HG03108 (cell line): ENCODE measurements around the gene PAX6.

Experiments
- ATAC-seq: cut with Tn5 transposase; IDR thresholded peaks from one replicate; pipeline ENCODE4 v1.9.1; 2021; ENCODE audit warnings: moderate library complexity; ENCODE audit not compliant: unreplicated experiment

The PAX6 gene

DNA sequence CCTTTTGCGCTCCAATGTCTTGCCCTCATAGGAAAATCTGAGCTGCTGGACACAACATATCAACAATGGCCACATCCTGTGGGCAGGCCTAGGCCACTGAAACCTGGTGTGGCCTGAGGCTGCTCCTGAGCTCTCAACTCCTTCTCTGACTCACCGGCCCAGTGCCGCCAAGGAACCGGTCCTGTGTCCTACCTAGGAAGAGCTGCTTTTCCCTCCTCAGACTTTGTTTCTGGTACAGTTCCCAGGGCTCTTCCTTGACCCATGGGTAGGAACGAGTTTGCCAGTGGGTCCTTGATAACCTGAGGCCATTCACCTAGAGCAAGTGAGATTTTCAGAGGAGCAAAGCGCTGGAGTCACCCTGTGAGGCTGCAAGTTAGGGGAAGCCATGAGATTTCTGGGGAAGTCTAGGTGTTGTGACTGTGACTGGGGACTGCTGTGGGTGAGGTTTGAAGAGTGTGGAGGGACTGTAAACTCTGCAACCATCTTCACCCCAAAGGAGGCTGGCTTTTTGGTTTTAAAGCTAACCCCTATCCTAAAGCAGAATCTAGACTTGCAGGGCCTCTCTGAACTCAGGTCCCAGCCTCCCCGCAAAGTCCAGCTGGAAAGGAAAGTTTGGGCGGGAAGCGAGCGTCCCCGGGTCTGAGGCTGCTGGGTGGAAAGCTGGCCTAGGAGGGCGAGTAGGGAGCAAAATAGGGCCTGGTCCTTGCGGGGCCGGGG lies 12.0 kb upstream of the PAX6 start:
- no peak for ATAC-seq

DNA sequence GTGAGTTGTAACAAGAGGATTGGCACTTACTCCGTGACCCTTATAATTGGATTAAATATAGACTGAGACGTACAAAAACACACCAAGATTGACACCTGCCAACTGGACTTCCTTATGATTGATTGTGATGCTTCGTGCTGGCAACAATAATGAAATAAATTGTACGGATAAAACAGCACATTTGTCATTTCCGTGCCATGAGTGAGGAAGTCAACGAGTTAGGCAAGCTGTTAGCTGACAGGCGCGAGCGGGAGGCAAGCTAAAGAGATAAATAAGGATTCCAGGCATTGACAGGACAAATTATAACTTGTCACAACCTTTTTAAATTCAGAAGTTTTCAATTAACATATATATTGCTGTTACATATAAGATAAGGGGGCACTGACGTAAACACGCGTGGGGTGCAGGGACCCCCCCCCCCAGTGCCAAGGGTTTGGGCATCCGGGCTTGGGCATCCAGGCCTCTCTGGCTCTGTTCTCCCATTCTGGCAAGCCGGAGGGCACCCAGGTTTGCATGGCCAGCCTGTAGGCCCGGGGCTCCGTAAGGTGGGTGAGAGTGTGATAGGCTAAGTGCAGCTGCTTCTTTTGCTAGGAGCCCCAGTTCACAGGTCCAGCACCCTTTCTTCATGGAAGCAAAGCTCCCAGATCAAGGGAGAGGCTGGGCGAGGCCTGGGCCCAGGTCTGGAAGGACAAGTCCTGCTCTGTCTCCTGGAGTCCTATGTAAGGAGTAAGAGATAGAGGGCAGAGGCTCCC lies 11.2 kb upstream of the PAX6 start:
- no peak for ATAC-seq

DNA sequence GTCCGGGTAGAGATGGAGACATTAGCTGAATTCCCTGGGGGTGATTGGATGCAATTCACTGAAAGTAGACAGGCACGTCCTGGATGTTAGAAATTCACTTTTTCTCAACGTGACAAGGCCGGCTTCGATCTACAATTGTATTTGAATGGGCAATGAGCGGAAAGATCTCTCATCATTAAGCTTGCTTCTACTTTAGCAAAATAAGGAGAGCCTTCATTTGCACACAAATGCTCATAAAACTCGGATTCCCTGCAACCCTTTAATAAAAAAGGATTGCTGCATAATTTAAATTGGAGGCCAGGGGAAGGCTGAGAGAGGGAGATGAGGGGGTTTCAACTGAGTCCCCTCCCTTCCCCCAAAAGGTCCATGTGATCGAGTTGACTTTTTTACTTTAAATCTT lies 10.6 kb upstream of the PAX6 start:
- ATAC-seq: no peak

DNA sequence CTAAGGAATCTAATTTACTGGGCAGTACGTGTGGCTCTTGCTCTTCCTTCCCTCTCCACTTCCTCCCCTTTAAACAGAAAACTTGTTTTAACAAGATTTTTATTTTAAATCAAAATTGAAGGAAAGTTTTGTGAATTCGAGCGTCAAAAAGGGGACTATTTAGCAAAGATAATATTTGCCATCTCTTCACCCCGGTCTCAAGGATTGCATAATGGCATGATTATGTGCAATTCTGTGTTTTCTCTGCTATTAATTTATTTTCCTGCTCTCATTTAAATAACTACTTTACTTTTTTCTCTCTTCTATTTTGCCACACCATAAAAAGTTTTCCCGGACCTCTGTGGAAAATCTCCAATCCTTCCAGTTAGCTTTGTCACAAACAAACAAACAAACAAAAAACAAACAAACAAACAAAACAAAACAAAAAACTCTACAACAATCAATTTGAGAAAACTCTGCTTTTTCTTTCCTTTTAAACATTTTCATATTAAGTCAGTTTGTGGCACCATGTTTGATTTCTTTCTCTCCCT lies 10.2 kb upstream of the PAX6 start:
- no peak for ATAC-seq

DNA sequence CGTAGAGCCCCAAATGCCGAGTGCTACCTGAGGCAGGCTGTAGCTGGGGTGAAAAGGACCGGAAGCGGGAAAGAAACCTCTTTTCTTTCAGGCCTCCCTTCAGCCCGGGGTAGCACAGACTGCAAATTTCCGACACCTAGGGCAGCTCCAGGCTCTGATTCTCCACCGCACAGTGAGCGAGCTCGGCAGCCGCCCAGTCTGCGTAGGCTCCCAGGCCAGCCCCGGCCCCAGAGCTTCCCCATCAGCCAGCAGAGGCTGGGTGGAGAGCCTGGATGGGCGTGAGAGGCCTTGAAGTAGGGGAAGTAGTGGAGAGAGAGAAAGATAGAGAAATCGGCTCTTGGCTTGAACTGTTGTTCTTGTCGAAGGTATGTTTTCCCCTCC lies 9.3 kb upstream of the PAX6 start:
- ATAC-seq: no peak

DNA sequence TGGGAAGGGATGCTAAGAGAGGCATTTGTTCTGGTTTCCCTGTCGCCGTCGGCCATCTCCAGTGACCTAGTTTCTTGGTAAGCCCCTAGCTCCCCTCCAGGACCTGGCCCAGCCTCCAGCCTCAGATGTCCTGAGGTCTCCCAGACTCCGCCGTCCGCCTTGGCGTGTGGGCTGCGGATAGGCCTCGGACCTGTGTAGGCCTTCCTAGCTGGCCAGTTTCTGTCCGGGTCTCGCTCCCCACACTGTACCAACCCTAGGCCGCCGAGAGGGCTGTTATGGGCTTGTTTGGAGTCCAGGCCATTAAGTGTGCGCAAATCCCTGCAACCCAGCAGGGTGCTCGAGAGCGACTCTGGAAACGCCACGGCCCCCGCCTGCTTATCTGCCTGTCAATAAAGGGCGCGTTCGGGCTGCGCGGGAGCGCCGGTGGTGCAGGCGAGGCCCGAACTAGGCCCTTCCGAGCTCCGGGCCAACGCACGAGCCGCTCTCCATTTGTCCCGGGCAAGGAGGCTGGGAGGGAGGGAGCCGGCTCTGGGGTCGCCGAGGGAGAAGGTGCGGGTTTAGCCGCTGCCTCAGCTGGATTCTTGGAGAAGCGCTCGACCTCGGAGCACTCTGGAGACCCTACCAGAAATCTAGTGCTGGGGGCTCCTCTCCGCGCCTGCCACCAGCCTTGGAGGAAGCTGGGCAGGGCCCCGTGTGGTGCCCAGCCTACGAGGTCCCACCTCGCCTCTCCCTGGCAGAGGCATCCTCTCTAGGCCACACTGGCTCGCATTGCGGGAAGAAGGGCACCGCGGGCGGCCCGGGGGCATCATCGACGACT lies 8.7 kb upstream of the PAX6 start:
- ATAC-seq: no peak

DNA sequence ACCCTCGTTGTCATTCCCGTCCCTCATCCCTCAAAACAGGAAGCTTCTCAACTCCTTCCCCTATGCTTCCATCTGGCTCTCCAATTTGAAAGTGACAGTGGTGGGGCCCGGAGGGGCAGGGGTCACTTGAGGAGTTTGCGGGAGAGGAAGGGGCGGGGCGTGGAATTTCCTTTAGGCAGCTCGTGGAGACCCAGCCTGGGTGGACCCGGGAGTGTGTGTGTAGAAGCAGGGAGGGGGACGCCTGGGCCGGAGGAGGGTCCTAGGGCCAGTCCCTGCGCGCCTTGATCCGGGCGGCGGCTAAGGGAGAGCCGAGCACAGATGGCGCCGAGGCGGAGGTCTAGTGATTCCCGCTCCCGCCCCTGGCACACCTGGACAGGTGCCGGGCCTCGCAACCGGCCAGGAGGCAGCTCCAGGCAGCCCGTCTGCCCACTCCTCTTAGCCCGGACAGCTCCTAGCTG lies 7.8 kb upstream of the PAX6 start:
- ATAC-seq: no peak

DNA sequence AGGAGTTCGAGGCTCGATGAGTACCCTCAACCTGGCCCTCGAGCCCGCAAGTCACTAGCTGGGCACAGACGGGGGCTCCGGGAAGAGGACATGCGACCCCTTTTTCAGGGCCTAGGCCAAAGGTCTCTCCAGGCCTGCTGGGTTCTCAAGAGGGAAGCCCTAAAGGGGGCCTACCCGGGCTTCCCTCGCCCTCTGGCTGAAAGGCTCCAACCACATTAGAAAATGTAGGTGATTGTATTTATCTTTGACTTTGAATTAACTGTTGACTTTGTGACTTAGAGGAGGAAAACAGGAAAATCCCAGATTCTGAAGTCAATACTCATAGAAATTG lies 7.3 kb upstream of the PAX6 start:
- no peak for ATAC-seq

DNA sequence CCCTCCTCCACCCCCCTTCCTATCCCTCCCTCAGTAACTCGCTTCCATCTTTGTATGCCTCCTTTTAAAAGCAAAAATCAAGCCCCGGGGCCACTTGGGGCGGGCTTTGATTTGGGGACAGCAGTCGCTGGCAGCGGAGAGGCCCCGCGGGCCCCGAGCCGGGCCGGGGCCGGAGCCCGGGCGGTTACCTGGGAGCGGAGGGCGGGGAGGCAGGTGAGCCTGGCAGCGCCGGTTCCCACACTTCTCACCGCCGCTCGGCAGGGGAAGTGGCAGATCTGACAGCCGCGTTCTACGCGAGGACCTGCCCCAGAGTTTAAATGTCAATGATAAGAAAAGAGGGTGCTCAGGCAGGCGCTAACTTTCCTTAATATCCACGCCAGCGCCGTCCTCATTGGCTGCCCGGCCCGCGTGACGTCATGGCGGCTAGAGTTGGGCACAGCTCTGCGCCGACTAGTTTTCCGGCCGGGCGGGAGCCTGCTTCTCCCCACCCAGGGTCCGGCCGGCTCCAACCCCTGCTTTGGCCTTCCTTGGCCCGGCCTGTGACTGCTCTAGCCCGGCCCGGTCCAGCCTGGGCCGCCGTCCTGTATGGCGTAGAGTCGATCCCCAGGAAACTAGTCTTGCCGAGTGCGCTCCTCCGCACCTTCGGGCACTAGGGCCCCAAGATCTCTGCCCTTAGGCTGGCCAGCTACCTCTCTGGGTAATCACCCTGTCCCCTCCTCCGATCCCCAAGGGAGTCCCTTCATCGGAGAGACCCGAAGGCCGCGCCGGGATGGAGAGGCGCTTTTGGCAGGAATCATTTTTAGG lies 6.7 kb upstream of the PAX6 start:
- no peak for ATAC-seq

DNA sequence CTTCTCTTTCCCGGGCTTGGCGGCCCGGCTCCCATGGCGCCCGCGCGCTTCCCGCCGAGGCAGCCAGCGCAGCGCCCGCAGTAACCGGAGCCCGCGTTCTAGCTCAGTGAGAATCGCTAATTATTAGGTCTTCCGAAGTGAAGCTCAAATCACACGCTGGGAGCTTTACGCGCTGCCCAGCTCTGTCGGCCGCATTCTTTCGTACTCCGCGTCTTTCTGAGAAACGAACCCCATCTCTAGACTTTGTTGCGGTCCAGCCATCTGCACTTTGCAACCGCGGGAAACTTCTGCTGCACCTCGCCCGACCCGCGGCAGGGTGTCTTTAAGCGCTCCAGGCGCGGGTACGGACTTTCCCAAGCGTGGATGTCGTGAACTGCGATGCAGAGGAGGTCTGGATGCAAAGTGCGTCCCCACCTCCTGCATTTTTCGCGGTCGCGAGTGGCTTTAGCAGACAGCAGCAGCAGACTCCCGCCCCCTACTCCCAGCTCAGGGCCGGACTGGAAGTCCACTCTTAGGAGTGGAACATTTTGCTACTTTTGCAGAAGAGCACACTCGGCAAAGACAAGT lies 6.0 kb upstream of the PAX6 start:
- ATAC-seq: no peak

DNA sequence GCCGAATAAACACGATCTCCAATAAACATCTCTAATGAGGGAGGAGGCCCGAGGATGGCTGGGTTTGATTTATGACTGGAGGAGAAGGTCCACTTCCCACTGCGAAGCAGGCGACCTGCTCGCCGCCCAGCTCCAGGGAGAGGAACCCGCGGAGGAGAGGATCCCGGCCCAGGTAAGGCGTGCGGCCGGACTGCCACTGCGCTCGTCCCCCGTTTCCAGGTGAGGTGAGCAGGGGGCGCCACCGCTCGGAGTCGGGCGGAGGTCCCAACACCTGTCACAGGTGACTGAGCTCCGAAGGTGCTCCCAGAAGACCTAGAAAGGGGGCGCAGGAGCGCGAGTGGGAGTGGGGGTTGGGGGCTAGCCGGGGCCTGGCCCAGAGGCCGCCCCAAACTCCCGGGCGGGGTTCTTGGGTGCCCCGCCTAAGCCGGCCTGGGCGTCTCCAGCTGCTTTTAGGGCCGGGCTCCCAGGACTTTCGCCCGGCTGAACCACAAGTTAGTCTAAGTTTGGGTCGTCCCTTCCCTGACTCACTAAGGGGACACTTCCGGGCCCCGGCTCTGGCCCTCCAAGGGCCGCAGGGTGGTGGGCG lies 5.4 kb upstream of the PAX6 start:
- no peak for ATAC-seq

DNA sequence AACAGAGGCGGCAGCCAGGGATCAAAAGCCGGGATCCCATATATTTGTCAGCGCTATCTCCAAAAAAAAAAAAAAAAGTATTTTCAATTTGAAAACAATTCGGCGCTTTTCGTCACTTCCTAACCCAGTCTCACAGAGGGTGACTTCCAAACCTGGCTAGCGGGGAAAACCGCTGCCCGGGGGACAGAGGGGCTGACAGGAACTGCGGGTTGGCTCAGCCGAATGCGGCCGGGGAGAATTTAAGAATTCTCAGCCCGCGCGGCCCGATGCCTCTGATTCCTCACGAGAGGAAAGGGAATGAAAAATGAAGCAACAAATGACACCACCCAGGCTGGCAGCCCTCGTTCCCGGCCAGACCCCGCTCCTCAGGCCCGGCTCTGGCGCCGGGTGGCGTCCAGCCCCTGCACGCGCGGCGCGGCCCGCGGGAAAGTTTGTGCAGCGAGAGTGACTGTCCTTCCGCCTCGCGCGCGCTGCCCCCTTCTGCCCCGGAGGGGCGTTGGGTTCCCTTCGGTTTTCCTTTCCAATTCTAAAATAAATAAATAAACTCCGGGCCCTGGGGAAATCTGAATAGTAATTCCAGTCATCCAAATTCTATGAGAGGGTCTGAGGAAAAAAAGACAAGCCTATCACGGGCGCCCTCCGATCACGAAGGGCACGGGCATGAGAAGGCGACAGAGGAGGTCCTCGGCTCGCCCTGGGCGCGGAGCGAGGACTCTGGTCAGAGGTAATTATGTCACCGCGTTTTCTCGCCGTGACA lies 4.8 kb upstream of the PAX6 start:
- no peak for ATAC-seq

DNA sequence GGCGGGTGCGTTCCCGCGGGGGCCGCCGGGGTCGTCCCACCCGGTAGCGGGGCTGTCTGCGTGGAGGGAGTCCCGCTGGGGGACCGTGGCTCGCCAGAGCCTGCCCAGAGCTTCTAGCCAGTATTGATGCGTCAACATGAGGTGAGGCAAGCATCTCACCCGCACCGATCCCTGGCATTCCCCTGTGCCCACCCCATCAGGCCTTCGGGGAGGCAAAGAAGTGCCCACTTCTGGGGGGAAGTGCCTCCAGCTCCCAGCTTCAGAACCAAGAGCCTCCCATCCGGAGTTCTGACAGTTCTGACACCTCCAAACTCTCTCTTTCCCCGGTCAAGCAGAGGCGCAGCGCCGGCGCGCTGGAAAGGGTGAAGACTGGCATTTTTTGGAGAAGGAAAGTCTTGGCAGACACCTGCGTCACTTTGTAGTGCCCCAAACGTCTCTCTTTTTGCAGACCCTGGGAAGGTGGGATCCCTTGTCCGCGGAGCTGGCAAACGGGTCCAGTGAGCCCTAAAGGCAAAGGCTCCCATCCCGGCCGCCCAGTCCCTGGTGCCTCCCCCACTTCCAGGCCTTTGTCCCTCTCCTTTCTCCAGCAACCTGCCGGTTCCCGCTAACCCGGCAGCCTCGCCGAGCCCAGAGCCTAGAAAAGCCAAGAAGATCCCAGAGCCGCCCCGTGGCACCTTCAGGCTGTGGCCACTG lies 3.2 kb upstream of the PAX6 start:
- no peak for ATAC-seq

DNA sequence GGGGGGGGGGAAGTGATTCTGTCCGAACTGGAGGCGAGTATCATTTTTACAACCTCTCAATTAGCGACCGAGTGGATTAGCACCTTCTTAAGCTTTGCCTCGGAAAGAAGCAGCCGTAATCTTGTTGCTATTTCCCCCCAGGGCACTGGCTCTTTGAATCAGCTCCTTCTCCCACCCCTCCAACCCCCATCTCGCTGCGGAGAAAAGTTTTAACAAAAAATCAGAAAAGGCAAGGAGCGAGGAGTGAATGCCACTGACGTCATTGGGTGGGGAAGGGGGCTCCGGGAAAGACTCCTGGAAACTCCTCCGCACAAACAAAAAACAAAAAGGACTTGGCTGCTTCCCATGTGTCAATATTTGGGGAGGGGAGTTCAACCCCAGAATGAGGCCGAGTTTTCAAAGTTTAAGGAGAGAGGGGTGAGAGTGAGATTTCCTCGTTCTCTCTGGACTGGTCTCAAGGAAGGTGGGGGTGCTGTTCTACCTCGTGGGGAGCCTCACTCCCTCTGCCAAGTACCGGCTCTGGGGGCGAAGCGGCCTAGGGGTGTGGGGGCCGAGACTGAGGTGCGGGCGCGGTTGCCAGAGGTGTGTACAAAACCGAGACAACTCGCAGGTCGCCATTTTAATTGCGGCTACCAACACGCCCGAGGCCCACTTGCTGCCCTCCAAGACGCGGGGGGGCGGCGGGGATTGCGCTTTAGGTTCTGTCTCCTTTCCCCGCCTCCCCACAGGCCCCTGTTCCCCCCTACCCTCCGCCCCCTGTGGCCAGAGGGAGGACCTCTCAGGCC lies 2.5 kb upstream of the PAX6 start:
- ATAC-seq: no peak

DNA sequence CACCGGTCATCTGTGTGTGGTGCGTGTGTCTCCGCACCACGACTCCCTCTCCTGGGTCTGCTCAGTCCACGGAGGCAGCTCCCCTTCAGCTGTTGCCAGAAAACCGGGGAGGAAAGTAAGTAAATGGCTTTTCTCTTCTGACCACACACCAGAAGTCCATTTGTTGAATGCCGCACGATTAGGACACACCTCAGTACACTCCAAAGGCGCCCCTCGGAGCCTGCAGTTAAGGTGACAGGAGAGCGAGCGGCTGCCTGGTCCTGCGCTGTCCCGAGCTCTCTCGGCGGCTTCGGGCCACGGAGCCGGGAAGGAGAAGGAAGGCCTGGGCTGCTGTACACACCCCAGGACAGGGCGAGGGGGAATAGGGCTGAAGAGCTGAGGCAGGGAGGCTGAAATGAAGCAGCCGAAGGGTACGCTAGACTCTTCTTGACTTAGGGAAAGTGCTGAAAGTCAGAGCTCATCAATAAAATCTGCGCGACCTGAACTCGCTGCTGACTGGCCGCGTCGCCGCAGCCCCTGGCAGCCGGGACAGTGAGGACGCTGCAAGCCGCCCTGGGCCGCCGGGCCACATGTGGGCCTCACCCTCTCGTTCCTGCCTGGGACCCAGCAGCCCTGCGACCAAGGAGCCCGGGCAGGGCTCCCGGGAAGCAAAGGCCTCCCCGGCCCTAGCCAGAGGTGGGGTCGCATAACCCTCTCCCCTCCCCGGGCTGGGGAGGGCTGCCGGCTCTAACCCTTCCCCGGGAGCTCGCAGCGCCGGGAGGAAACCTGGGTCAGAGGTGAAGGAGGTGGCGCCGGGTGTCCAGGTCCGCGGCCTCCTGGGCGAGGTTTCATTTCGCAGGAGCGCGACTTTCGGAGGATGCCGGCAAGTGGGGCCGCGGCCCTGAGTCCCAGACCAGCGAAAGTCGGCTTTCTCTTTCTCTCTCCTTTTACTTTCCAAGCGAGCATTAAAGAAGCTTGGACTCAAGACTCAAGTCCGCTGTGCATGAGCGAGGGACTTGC lies 1.6 kb upstream of the PAX6 start:
- no peak for ATAC-seq

DNA sequence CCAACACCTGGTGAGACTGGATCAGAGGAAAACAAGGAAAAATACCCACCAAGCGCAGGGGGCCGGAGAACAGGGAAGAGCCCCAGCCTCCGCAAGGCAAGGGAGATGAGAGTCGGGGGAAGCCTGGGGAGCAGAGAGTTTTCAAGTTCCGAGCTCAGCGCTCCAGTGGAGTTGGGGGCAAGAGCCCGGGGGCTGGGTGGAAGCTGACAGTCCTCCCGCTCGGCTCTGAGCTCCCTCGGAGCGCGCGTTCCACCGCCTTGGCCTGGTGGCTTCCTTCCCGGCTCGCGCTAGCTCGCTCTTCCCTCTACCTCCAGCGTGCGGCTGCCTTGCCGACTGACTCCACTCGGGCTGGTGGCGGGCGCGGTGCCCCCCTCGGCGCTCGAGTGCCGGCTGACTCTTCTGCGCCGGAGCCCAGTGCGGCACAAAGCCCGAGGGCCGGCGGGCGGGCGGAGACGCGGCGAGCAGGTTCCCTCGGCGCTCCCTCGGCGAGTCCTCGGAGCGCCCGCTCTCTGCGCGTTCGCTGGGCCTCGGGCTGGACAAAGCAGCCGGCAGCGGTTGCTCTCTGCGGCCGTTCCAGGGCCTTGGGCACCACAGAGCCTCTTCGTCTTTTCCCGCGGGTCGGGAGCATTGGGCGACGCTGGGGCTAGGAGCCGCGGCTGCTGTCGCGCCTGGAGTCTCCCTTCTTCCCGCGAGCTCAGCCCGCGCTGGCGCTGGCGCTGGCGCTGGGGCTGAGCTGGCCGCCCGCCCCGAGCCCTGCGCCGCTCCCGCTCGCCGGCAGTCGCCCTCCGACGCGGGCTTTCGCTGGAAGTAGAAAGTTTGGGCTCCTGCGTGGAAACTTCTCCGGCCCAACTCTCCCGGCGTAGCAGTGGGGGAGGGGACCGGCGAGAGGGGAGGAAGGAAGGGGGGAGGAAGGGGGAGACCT lies 1.0 kb downstream of the PAX6 start:
- no peak for ATAC-seq
